ENCODE results near the gene TAF4.

Gene TAF4

GRCh38 chr20:61940491-61940890 is 125.2 kb downstream of the TAF4 start (continued):
- TF ChIP-seq POU6F1 (CRISPR knock-in tag; IDR thresholded peaks at IDR 0.05; ENCODE audit: borderline replicate concordance, low read depth) (no peak), ZC3H10 (CRISPR knock-in tag; IDR thresholded peaks at IDR 0.05) (no peak), SNAI2 (CRISPR knock-in tag; IDR thresholded peaks at IDR 0.05) (no peak), PPARA (CRISPR knock-in tag; IDR thresholded peaks at IDR 0.05; ENCODE audit: borderline replicate concordance) (no peak), ISL1 (CRISPR knock-in tag; IDR thresholded peaks at IDR 0.05) (no peak), ZFP30 (CRISPR knock-in tag; IDR thresholded peaks at IDR 0.05) (no peak), OSR1 (CRISPR knock-in tag; IDR thresholded peaks at IDR 0.05) (no peak), ZNF565 (CRISPR knock-in tag; conservative IDR thresholded peaks at IDR 0.05; ENCODE audit: low read depth) (no peak), CSDC2 (CRISPR knock-in tag; IDR thresholded peaks at IDR 0.05) (no peak), ZNF70 (CRISPR knock-in tag; IDR thresholded peaks at IDR 0.05) (no peak)

GRCh38 chr20:61939691-61940360 is 125.9 kb downstream of the TAF4 start:
- TF ChIP-seq ZNF70 (CRISPR knock-in tag; IDR thresholded peaks at IDR 0.05): no peak
- no peak for TF ChIP-seq ZNF8 (CRISPR knock-in tag; IDR thresholded peaks at IDR 0.05)
- TF ChIP-seq ZFP30 (CRISPR knock-in tag; IDR thresholded peaks at IDR 0.05): no peak
- TF ChIP-seq GLIS3 (CRISPR knock-in tag; IDR thresholded peaks at IDR 0.05): no peak
- TF ChIP-seq CREB5 (CRISPR knock-in tag; IDR thresholded peaks at IDR 0.05; ENCODE audit: low read depth): no peak
- no peak for TF ChIP-seq TCF4 (CRISPR knock-in tag; IDR thresholded peaks at IDR 0.05; ENCODE audit: borderline replicate concordance)
- no peak for TF ChIP-seq ESRRG (CRISPR knock-in tag; IDR thresholded peaks at IDR 0.05)
- no peak for TF ChIP-seq PPARA (CRISPR knock-in tag; IDR thresholded peaks at IDR 0.05; ENCODE audit: borderline replicate concordance)
- TF ChIP-seq TSHZ2 (CRISPR knock-in tag; IDR thresholded peaks at IDR 0.05): no peak
- no peak for TF ChIP-seq PATZ1 (CRISPR knock-in tag; IDR thresholded peaks at IDR 0.05; ENCODE audit: borderline replicate concordance)
- TF ChIP-seq CSRNP3 (CRISPR knock-in tag; IDR thresholded peaks at IDR 0.05): no peak
- no peak for TF ChIP-seq TOX (CRISPR knock-in tag; IDR thresholded peaks at IDR 0.05; ENCODE audit: borderline replicate concordance)
- TF ChIP-seq RARB (CRISPR knock-in tag; IDR thresholded peaks at IDR 0.05): no peak
- no peak for TF ChIP-seq ZNF565 (CRISPR knock-in tag; conservative IDR thresholded peaks at IDR 0.05; ENCODE audit: low read depth)
- TF ChIP-seq ZC3H10 (CRISPR knock-in tag; IDR thresholded peaks at IDR 0.05): no peak
- no peak for TF ChIP-seq POU6F1 (CRISPR knock-in tag; IDR thresholded peaks at IDR 0.05; ENCODE audit: borderline replicate concordance, low read depth)
- TF ChIP-seq ZFP3 (CRISPR knock-in tag; IDR thresholded peaks at IDR 0.05): no peak
- TF ChIP-seq CSDC2 (CRISPR knock-in tag; IDR thresholded peaks at IDR 0.05): no peak
- no peak for TF ChIP-seq ARNTL (CRISPR knock-in tag; IDR thresholded peaks at IDR 0.05; ENCODE audit: borderline replicate concordance, low read depth)
- ATAC-seq: no peak
